ENCODE results near the gene ZNF521.
A peak's percentile ranks its signal among the peaks of the same experiment; 100 is the strongest.

The ZNF521 gene

DNA sequence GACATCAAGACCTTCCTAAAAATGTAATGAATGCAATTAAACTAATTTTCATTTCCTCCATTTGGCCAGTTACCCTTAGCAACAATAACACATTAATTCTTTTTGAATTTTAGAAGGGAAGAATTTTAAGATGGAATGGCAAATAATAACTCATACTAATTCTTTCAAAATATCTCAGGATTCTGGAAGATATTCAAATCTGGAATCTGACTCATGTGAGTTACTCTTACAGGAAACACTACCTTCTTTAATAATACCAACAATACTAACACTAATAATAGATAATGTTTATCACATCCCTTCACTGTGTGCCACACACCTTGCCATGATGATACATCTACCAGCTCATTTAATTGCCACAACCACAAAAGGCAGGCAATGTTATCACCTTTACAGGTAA lies 46.4 kb downstream of the ZNF521 start:
- TF ChIP-seq POLR2AphosphoS5 (IDR thresholded peaks at IDR 0.05; ENCODE audit: low read depth, low read length) (no peak), FOXP2 (optimal IDR thresholded peaks at IDR 0.05; ENCODE audit: borderline replicate concordance, extremely low read depth, extremely low read length, insufficient read depth) (no peak), SIN3A (IDR thresholded peaks at IDR 0.05; ENCODE audit: borderline replicate concordance, insufficient read depth, low read length) (no peak), TAF1 (IDR thresholded peaks at IDR 0.05; ENCODE audit: borderline replicate concordance, insufficient read depth, low read length) (no peak)
- TF ChIP-seq, protein P1, sequence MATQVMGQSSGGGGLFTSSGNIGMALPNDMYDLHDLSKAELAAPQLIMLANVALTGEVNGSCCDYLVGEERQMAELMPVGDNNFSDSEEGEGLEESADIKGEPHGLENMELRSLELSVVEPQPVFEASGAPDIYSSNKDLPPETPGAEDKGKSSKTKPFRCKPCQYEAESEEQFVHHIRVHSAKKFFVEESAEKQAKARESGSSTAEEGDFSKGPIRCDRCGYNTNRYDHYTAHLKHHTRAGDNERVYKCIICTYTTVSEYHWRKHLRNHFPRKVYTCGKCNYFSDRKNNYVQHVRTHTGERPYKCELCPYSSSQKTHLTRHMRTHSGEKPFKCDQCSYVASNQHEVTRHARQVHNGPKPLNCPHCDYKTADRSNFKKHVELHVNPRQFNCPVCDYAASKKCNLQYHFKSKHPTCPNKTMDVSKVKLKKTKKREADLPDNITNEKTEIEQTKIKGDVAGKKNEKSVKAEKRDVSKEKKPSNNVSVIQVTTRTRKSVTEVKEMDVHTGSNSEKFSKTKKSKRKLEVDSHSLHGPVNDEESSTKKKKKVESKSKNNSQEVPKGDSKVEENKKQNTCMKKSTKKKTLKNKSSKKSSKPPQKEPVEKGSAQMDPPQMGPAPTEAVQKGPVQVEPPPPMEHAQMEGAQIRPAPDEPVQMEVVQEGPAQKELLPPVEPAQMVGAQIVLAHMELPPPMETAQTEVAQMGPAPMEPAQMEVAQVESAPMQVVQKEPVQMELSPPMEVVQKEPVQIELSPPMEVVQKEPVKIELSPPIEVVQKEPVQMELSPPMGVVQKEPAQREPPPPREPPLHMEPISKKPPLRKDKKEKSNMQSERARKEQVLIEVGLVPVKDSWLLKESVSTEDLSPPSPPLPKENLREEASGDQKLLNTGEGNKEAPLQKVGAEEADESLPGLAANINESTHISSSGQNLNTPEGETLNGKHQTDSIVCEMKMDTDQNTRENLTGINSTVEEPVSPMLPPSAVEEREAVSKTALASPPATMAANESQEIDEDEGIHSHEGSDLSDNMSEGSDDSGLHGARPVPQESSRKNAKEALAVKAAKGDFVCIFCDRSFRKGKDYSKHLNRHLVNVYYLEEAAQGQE (IDR thresholded peaks at IDR 0.05; ENCODE audit: insufficient read depth in 1 of 2, low read depth in 2 of 2, low read length in 2 of 2) = no peak

DNA sequence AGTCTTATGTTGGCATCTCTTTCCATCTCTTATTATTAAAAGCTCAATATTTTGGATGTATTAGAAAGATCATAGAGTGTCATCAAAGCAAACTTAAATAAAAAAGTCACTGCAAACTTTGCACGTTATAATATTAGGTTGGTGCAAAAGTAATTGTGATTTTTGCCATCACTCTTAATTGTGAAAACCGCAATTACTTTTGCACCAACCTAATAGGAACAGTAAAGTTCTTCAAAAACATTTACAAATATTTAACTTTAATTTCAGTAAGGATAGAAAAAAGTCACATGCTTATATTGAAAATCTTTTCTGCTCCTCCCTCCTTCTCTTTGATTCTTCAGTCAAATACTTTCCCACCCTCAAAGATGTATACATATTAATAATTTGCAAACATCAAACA lies 51.5 kb downstream of the ZNF521 start:
- TF ChIP-seq FOXP2 (optimal IDR thresholded peaks at IDR 0.05; ENCODE audit: borderline replicate concordance, extremely low read depth, extremely low read length, insufficient read depth) (no peak), POLR2AphosphoS5 (IDR thresholded peaks at IDR 0.05; ENCODE audit: low read depth, low read length) (no peak), SIN3A (IDR thresholded peaks at IDR 0.05; ENCODE audit: borderline replicate concordance, insufficient read depth, low read length) (no peak), TAF1 (IDR thresholded peaks at IDR 0.05; ENCODE audit: borderline replicate concordance, insufficient read depth, low read length) (no peak)
- TF ChIP-seq, protein P1 (IDR thresholded peaks at IDR 0.05; ENCODE audit: insufficient read depth in 1 of 2, low read depth in 2 of 2, low read length in 2 of 2) = no peak

DNA sequence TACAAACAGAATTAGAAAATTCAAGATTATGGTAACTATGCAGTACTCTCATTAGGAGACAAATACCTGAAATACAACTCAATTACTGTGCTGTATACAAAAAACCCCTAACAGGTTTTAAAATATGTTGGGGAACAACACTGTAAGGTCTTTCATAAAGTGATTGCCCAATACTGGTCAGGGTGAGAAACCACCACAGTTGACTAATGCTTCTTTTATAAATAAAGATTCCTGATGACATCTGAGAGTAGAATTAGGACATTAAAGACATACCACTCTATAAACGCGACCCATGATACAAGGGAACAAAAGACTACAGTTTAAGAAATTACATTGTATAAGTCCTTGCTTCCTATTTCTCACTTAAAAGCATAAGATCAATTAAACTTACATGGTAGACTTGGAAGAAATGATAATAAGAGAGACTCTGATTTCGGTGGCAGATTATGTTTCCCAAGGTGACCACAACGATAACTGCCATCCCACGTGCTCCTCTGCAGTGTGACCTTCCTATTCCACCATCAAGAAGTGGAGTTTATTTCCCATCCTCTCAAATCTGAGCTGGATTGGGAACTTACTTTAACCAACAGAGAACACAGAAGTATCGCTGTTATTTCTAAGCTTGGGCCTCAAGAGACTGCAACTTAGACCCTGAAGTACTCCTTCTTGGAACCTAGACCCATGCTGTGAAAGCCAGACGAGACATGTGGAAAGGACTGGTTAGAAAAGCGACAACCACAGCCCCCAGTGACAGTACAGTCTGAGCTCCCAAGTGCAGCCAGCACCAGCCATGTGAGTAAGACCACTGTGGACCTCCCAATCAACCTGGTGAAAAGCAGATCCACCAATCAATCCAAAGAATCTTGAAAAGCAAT lies 52.3 kb downstream of the ZNF521 start:
- TF ChIP-seq SIN3A (IDR thresholded peaks at IDR 0.05; ENCODE audit: borderline replicate concordance, insufficient read depth, low read length) (no peak), FOXP2 (optimal IDR thresholded peaks at IDR 0.05; ENCODE audit: borderline replicate concordance, extremely low read depth, extremely low read length, insufficient read depth) (no peak), TAF1 (IDR thresholded peaks at IDR 0.05; ENCODE audit: borderline replicate concordance, insufficient read depth, low read length) (no peak), POLR2AphosphoS5 (IDR thresholded peaks at IDR 0.05; ENCODE audit: low read depth, low read length) (no peak)
- TF ChIP-seq, protein P1 (IDR thresholded peaks at IDR 0.05; ENCODE audit: insufficient read depth in 1 of 2, low read depth in 2 of 2, low read length in 2 of 2) = no peak

DNA sequence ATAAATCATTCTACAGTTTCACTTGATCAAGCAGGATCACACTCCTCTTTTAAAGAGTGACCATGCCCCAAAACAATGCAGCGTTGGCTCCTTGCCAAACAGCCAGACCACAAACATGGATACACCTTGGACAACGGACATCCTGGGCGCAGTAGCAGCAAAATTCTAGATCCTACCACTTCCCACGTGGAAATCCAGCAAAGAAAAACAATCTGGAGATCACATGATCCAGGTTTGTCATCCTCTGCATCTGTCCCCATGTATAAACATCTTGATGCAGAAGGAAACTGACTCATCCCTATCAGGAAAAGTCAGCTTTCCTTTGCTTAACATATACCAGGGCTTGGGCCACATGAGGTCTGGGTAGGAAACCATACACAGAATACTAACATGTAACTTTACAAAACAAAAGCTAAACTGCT lies 53.1 kb downstream of the ZNF521 start:
- TF ChIP-seq FOXP2 (optimal IDR thresholded peaks at IDR 0.05; ENCODE audit: borderline replicate concordance, extremely low read depth, extremely low read length, insufficient read depth) (peak; percentile 55), SIN3A (IDR thresholded peaks at IDR 0.05; ENCODE audit: borderline replicate concordance, insufficient read depth, low read length) (peak; percentile 94; the same call in 1 of the 2 replicates), POLR2AphosphoS5 (IDR thresholded peaks at IDR 0.05; ENCODE audit: low read depth, low read length) (no peak), TAF1 (IDR thresholded peaks at IDR 0.05; ENCODE audit: borderline replicate concordance, insufficient read depth, low read length) (no peak)
- TF ChIP-seq, protein P1 (IDR thresholded peaks at IDR 0.05; ENCODE audit: insufficient read depth in 1 of 2, low read depth in 2 of 2, low read length in 2 of 2) = peak in 1 of 2 experiments; percentile 53; a peak in 1 of 4 replicates

All from PFSK-1 (cell line).